K562 (cell line): ENCODE measurements around the gene ST6GALNAC3. TPM values are rescaled to one million over a fixed set of nuclear protein-coding genes. Genes with fewer than 3 reads are reported as not detected.

Experiments used
- CTCF ChIP-seq, 3 experiments: IDR thresholded peaks in 2 of 3; conservative IDR thresholded peaks in 1 of 3; 2 replicates each; pipeline ENCODE4 v1.5.1; 2011 to 2012; ENCODE audit warnings: low read length in 3 of 3, mild to moderate bottlenecking in 3 of 3, control low read depth in 2 of 3, improper control_type of control experiment in 1 of 3, inconsistent platforms in 1 of 3, low read depth in 1 of 3, mixed read lengths in 1 of 3, moderate library complexity in 1 of 3; ENCODE audit not compliant: insufficient read depth in 2 of 3
- CUX1 ChIP-seq: fragments of 200-800 bp; sonication (Bioruptor generic); IDR thresholded peaks from 2 replicates; pipeline ENCODE4 v1.6.1; 2016; ENCODE audit warnings: missing genetic modification characterization, missing compliant biosample characterization
- DEAF1 ChIP-seq: fragments of 450-650 bp; formaldehyde crosslinking; IDR thresholded peaks from 2 replicates; pipeline ENCODE4 v1.4.0; 2020; ENCODE audit warnings: mild to moderate bottlenecking, moderate library complexity
- POLR2B ChIP-seq: fragments of 450-650 bp; IDR thresholded peaks from 2 replicates; pipeline ENCODE4 v1.6.1; 2018; ENCODE audit warnings: low read depth; ENCODE audit not compliant: partially characterized antibody
- RAD21 ChIP-seq, 2 experiments: fragments of 250-450 bp in 1 of 2; fragments of 450-650 bp in 1 of 2; sonication (Bioruptor Pico) in 1 of 2; formaldehyde crosslinking in 1 of 2; IDR thresholded peaks in 1 of 2; conservative IDR thresholded peaks in 1 of 2; 2 replicates each; pipeline versions ENCODE4 v1.4.0 to v1.8.0; 2020 to 2022; ENCODE audit warnings: mild to moderate bottlenecking in 2 of 2, moderate library complexity in 1 of 2
- SMC3 ChIP-seq: conservative IDR thresholded peaks from 2 replicates; pipeline ENCODE4 v1.6.1; 2011; ENCODE audit warnings: low read depth, low read length, improper control_type of control experiment; ENCODE audit not compliant: insufficient read depth
- polyA plus RNA-seq, 8 experiments: library from polyadenylated mRNA; depleted of rRNA in 4 of 8; stranded (reverse) in 5 of 8; unstranded in 3 of 8; fragments of >200 nt; fragmentation: Nextera tagmentation in 2 of 8; fragmentation: Illumina TruSeq in 1 of 8; extraction: Ambion mirVana in 2 of 8; extraction: Trizol in 1 of 8; gene quantifications; 2 replicates each; pipeline versions ENCODE4 v1.2.1 to v1.2.3, GENCODE V29; 2011 to 2014; ENCODE audit warnings: inconsistent platforms in 1 of 8, missing spikeins in 1 of 8
- total RNA-seq, 7 experiments: library from RNA; depleted of rRNA in 6 of 7; stranded (reverse); fragments of >200 nt in 6 of 7; fragmentation: Illumina TruSeq in 2 of 7; extraction: Trizol in 2 of 7; gene quantifications; 2 replicates each; pipeline versions ENCODE4 v1.2.1 to v1.2.3, GENCODE V29; 2011 to 2021; ENCODE audit warnings: low replicate concordance in 1 of 7

The ST6GALNAC3 gene
- total and polyA plus RNA-seq, 9 of the 15 experiments (the other 6 are each of a cell fraction or from before 2014, with no cell fraction given), result 0.04 to 0.29 (median 0.18) TPM; not detected in 6

GRCh38 chr1:76330991-76331603 is 256.6 kb downstream of the ST6GALNAC3 start (continued):
- TF ChIP-seq CUX1 (CRISPR knock-in tag) (no peak), POLR2B (no peak), DEAF1 (CRISPR knock-in tag) (0 out of 2 replicates have a peak, but pooled peaks have one; percentile 21), CTCF (IDR thresholded peaks at IDR 0.05 in 2 of 3, conservative IDR thresholded peaks at IDR 0.05 in 1 of 3; ENCODE audit: insufficient read depth in 2 of 3, low read depth in 1 of 3, low read length in 3 of 3) (peak; percentile 38 to 82 (median 72)), RAD21 (CRISPR knock-in tag; conservative IDR thresholded peaks at IDR 0.05 in 1 of 2, IDR thresholded peaks at IDR 0.05 in 1 of 2) (peak; percentile 55 to 65), SMC3 (0 out of 2 replicates have a peak, but pooled peaks have one; percentile 18)
